ENCODE results near the gene NR3C2.

The NR3C2 gene

GRCh38 chr4:148081745-148082144 is 360.5 kb downstream of the NR3C2 start:
- no peak for TF ChIP-seq EZH2 (IDR thresholded peaks at IDR 0.05)
- no peak for TF ChIP-seq FOXP2 (optimal IDR thresholded peaks at IDR 0.05; ENCODE audit: control extremely low read depth, extremely low read length, insufficient read depth)
- TF ChIP-seq POLR2AphosphoS5 (IDR thresholded peaks at IDR 0.05; ENCODE audit: borderline replicate concordance, low read depth, low read length) = no peak
- H3K4me3 ChIP-seq = no peak overlapping the region
- H3K9ac ChIP-seq (ENCODE audit: insufficient read length) = no peak overlapping the region
- H3K27ac ChIP-seq = no peak overlapping the region
- H3K36me3 ChIP-seq (ENCODE audit: insufficient read depth, low read length) = no peaks in the 10 kb centered on the region
- no peaks in the 10 kb centered on the region for H3K9me3 ChIP-seq (ENCODE audit: low read depth, low read length)
- DNase-seq (ENCODE audit: low read depth, low spot score) = no peak

- Histone ChIP-seq H3K36me3 (ENCODE audit: insufficient read depth, low read length) (no peaks in the 10 kb centered on the region), H3K27ac (no peak overlapping the region), H3K9me3 (ENCODE audit: low read depth, low read length) (no peaks in the 10 kb centered on the region), H3K9ac (ENCODE audit: insufficient read length) (no peak overlapping the region), H3K4me3 (no peak overlapping the region)
- no peak for TF ChIP-seq FOXP2 (optimal IDR thresholded peaks at IDR 0.05; ENCODE audit: control extremely low read depth, extremely low read length, insufficient read depth)
- TF ChIP-seq POLR2AphosphoS5 (IDR thresholded peaks at IDR 0.05; ENCODE audit: borderline replicate concordance, low read depth, low read length) = no peak
- TF ChIP-seq EZH2 (IDR thresholded peaks at IDR 0.05) = no peak
- no peak for DNase-seq (ENCODE audit: low read depth, low spot score)
Measured at GRCh38 chr4:148081267-148081666, 360.9 kb downstream of the NR3C2 start.

GRCh38 chr4:148079961-148080360 is 362.3 kb downstream of the NR3C2 start:
- no peak overlapping the region for H3K4me3 ChIP-seq
- peaks cover 3% of the 10 kb centered on the region; the same call in 1 of the 2 replicates for H3K36me3 ChIP-seq (ENCODE audit: insufficient read depth, low read length)
- H3K9me3 ChIP-seq (ENCODE audit: low read depth, low read length) = no peaks in the 10 kb centered on the region
- H3K27ac ChIP-seq = no peak overlapping the region
- TF ChIP-seq FOXP2 (optimal IDR thresholded peaks at IDR 0.05; ENCODE audit: control extremely low read depth, extremely low read length, insufficient read depth) (no peak), POLR2AphosphoS5 (IDR thresholded peaks at IDR 0.05; ENCODE audit: borderline replicate concordance, low read depth, low read length) (no peak), EZH2 (IDR thresholded peaks at IDR 0.05) (no peak)
- H3K9ac ChIP-seq (ENCODE audit: insufficient read length) = no peak overlapping the region
- DNase-seq (ENCODE audit: low read depth, low spot score) = no peak

- no peaks in the 10 kb centered on the region for H3K9me3 ChIP-seq (ENCODE audit: low read depth, low read length)
Measured at GRCh38 chr4:148078061-148078460, 364.2 kb downstream of the NR3C2 start.

GRCh38 chr4:148077581-148077980 is 364.6 kb downstream of the NR3C2 start:
- no peak overlapping the region for H3K27ac ChIP-seq
- H3K4me3 ChIP-seq = no peak overlapping the region
- DNase-seq (ENCODE audit: low read depth, low spot score) = no peak
- TF ChIP-seq FOXP2 (optimal IDR thresholded peaks at IDR 0.05; ENCODE audit: control extremely low read depth, extremely low read length, insufficient read depth) (no peak), EZH2 (IDR thresholded peaks at IDR 0.05) (no peak), POLR2AphosphoS5 (IDR thresholded peaks at IDR 0.05; ENCODE audit: borderline replicate concordance, low read depth, low read length) (no peak)
- H3K36me3 ChIP-seq (ENCODE audit: insufficient read depth, low read length) = peaks cover 3% of the 10 kb centered on the region; the same call in 1 of the 2 replicates
- H3K9me3 ChIP-seq (ENCODE audit: low read depth, low read length) = no peaks in the 10 kb centered on the region
- H3K9ac ChIP-seq (ENCODE audit: insufficient read length) = no peak overlapping the region

More at GRCh38 chr4:148078061-148078460, 364.2 kb downstream of the NR3C2 start:
- Histone ChIP-seq H3K9ac (ENCODE audit: insufficient read length) (no peak overlapping the region), H3K36me3 (ENCODE audit: insufficient read depth, low read length) (peaks cover 3% of the 10 kb centered on the region; the same call in 1 of the 2 replicates), H3K27ac (no peak overlapping the region), H3K4me3 (no peak overlapping the region)
- no peak for TF ChIP-seq FOXP2 (optimal IDR thresholded peaks at IDR 0.05; ENCODE audit: control extremely low read depth, extremely low read length, insufficient read depth)
- no peak for DNase-seq (ENCODE audit: low read depth, low spot score)

DNA sequence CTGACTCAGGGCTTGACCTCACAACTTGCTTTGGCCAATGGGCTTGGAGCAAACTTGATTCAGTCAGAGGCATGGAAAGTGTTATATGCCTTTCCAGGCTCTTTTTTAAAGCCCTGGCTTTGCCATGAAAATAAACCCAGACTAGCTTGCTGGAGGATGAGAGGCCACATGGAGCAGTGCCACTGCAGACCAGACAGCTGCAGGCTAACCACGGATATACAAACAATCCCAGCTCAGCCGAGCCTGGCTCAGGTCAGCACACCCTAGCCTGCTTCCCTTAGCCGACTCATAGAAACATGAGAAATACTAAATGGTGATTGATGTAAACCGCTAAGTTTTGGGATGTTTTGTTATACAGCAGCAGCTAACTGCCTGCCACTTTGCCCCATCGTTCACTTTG is 365.2 kb downstream of the NR3C2 start:
- H3K9me3 ChIP-seq (ENCODE audit: low read depth, low read length) = no peaks in the 10 kb centered on the region
- peaks cover 3% of the 10 kb centered on the region; the same call in 1 of the 2 replicates for H3K36me3 ChIP-seq (ENCODE audit: insufficient read depth, low read length)
- no peak for DNase-seq (ENCODE audit: low read depth, low spot score)
- TF ChIP-seq EZH2 (IDR thresholded peaks at IDR 0.05) (no peak), POLR2AphosphoS5 (IDR thresholded peaks at IDR 0.05; ENCODE audit: borderline replicate concordance, low read depth, low read length) (no peak), FOXP2 (optimal IDR thresholded peaks at IDR 0.05; ENCODE audit: control extremely low read depth, extremely low read length, insufficient read depth) (no peak)
- H3K9ac ChIP-seq (ENCODE audit: insufficient read length) = no peak overlapping the region
- no peak overlapping the region for H3K4me3 ChIP-seq
- no peak overlapping the region for H3K27ac ChIP-seq

DNA sequence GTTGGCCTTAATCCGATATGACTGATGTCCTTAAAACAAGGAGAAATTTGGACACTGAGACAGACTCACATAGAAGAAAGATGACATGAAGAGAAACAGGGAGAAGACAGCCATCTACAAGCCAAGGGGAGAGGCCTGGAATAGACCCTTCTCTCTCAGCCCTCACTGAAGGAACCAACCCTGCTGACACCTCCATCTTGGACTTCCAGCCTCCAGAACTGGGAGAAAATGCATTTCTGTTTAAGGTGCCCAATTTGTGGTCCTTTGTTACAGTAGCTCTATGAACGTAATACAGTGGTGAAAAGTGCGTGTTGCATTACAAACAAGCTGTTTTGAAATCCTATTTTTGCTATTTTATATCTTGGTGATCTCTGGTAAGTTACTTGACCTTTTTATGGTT is 366.8 kb downstream of the NR3C2 start:
- H3K27ac ChIP-seq = no peak overlapping the region
- no peak for DNase-seq (ENCODE audit: low read depth, low spot score)
- no peak for TF ChIP-seq EZH2 (IDR thresholded peaks at IDR 0.05)
- TF ChIP-seq FOXP2 (optimal IDR thresholded peaks at IDR 0.05; ENCODE audit: control extremely low read depth, extremely low read length, insufficient read depth) = no peak
- no peak for TF ChIP-seq POLR2AphosphoS5 (IDR thresholded peaks at IDR 0.05; ENCODE audit: borderline replicate concordance, low read depth, low read length)
- no peak overlapping the region for H3K4me3 ChIP-seq
- H3K36me3 ChIP-seq (ENCODE audit: insufficient read depth, low read length) = peaks cover 3% of the 10 kb centered on the region; the same call in 1 of the 2 replicates
- no peak overlapping the region for H3K9ac ChIP-seq (ENCODE audit: insufficient read length)
- no peaks in the 10 kb centered on the region for H3K9me3 ChIP-seq (ENCODE audit: low read depth, low read length)

- DNase-seq (ENCODE audit: low read depth, low spot score) = no peak
- peaks cover 3% of the 10 kb centered on the region; the same call in 1 of the 2 replicates for H3K36me3 ChIP-seq (ENCODE audit: insufficient read depth, low read length)
- no peak for TF ChIP-seq POLR2AphosphoS5 (IDR thresholded peaks at IDR 0.05; ENCODE audit: borderline replicate concordance, low read depth, low read length)
- no peak for TF ChIP-seq EZH2 (IDR thresholded peaks at IDR 0.05)
- no peak for TF ChIP-seq FOXP2 (optimal IDR thresholded peaks at IDR 0.05; ENCODE audit: control extremely low read depth, extremely low read length, insufficient read depth)
Measured at GRCh38 chr4:148074462-148074861, 367.8 kb downstream of the NR3C2 start.

DNA sequence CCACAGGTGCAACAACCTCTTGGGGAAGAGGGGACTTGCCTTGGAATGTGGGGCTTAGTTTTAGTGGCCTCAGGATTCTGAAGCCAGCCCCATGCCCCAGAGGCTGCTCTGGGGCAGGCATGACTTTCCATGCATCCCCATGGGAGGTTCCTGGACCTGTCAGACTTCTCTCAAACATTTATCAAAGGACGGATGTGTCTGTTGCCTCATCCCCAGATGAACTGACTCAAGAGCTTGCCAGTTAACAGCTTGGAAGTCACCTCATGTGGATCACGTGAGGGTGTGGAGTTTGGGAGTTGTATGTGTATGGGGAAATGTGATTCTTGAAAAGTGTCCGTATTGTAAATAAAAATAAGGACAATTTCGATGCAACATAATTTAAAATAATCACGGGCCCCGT is 368.9 kb downstream of the NR3C2 start:
- no peak overlapping the region for H3K27ac ChIP-seq
- peaks cover 3% of the 10 kb centered on the region; the same call in 1 of the 2 replicates for H3K36me3 ChIP-seq (ENCODE audit: insufficient read depth, low read length)
- H3K4me3 ChIP-seq = no peak overlapping the region
- TF ChIP-seq EZH2 (IDR thresholded peaks at IDR 0.05) (no peak), POLR2AphosphoS5 (IDR thresholded peaks at IDR 0.05; ENCODE audit: borderline replicate concordance, low read depth, low read length) (no peak), FOXP2 (optimal IDR thresholded peaks at IDR 0.05; ENCODE audit: control extremely low read depth, extremely low read length, insufficient read depth) (no peak)
- DNase-seq (ENCODE audit: low read depth, low spot score) = no peak
- no peak overlapping the region for H3K9ac ChIP-seq (ENCODE audit: insufficient read length)
- no peaks in the 10 kb centered on the region for H3K9me3 ChIP-seq (ENCODE audit: low read depth, low read length)

More at GRCh38 chr4:148074462-148074861, 367.8 kb downstream of the NR3C2 start:
- H3K9ac ChIP-seq (ENCODE audit: insufficient read length) = no peak overlapping the region
- no peak overlapping the region for H3K4me3 ChIP-seq
- no peaks in the 10 kb centered on the region for H3K9me3 ChIP-seq (ENCODE audit: low read depth, low read length)
- no peak overlapping the region for H3K27ac ChIP-seq
